C4-2B (cell line): ENCODE results near the gene ABCE1.

Source experiments
- ZFX ChIP-seq: fragments of 450-650 bp; IDR thresholded peaks from 2 replicates; pipeline ENCODE4 v1.6.1; 2017
- TF ChIP-seq, protein P1 (sequence below): fragments of 450-650 bp; conservative IDR thresholded peaks from 2 replicates; pipeline ENCODE4 v1.5.1; 2017; ENCODE audit warnings: mild to moderate bottlenecking

DNA sequence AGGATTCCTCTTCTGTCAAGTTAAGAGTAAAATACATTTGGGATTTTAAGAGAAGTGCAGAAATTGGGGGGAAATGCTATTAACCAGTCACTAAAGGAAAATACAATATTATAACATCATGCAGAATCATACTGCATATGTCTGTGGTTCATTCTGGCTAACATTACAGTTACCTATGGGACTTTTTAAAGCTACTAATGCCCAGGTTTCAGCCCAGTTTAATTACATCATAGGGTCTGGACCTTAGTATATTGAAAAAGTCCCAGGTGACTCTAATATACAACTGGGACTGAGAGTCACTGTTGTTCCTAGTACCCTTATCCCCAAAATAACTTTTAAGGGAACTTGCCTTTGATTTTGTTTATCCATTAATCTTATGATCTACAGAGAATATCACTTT, 10.0 kb downstream of the ABCE1 start:
- TF ChIP-seq, protein P1, sequence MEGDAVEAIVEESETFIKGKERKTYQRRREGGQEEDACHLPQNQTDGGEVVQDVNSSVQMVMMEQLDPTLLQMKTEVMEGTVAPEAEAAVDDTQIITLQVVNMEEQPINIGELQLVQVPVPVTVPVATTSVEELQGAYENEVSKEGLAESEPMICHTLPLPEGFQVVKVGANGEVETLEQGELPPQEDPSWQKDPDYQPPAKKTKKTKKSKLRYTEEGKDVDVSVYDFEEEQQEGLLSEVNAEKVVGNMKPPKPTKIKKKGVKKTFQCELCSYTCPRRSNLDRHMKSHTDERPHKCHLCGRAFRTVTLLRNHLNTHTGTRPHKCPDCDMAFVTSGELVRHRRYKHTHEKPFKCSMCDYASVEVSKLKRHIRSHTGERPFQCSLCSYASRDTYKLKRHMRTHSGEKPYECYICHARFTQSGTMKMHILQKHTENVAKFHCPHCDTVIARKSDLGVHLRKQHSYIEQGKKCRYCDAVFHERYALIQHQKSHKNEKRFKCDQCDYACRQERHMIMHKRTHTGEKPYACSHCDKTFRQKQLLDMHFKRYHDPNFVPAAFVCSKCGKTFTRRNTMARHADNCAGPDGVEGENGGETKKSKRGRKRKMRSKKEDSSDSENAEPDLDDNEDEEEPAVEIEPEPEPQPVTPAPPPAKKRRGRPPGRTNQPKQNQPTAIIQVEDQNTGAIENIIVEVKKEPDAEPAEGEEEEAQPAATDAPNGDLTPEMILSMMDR: no peak
- TF ChIP-seq ZFX: no peak
